NCI-H2107 treated with DMSO at 0.1 percent for 48 hours (cell line): ENCODE measurements around the gene BZW1.

Experiments used
- DNase-seq: peaks from one replicate; lab custom pipeline; 2025; ENCODE audit not compliant: unreplicated experiment; lab: John Stamatoyannopoulos, UW

BZW1 gene

DNA sequence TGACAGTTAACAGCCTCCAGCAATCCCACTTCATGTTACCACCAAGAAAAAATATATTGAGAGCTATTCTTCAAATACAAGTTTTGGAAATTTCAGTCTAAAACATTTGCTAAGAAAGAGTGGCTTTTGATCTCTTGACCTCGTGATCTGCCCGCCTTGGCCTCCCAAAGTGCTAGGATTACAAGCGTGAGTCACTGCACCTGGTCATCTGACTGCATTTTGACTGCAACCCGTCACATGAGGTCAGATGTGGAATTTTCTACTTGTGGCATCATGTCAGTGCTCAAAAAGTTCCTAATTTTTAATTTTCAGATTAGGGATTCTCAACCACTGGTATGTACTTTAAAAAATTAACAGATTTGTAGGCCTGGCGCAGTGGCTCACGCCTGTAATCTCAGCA, 61.9 kb downstream of the BZW1 start:
- DNase-seq, result no peak
